Cardiac fibroblast (primary cell): ENCODE results near the gene KANSL1L.

Experiments
- DNase-seq, 2 donors: peaks; one replicate each; pipeline versions ENCODE4 v3.0.0 to v3.0.0-alpha.2; 2010; ENCODE audit warnings: low read depth in 2 of 2
- H3K4me3 ChIP-seq, 2 donors: replicated peaks in 1 of 2; 1 replicate in 1 of 2; 2 replicates in 1 of 2; pipeline ENCODE4 v1.5.1; 2011; ENCODE audit warnings: low read depth in 2 of 2, low read length in 2 of 2, mild to moderate bottlenecking in 2 of 2, moderate library complexity in 1 of 2
- TF ChIP-seq, protein P1 (sequence below): IDR thresholded peaks from one replicate; pipeline ENCODE4 v1.5.1; 2011; ENCODE audit warnings: low read depth, mild to moderate bottlenecking, low read length, inconsistent platforms

Gene KANSL1L

DNA sequence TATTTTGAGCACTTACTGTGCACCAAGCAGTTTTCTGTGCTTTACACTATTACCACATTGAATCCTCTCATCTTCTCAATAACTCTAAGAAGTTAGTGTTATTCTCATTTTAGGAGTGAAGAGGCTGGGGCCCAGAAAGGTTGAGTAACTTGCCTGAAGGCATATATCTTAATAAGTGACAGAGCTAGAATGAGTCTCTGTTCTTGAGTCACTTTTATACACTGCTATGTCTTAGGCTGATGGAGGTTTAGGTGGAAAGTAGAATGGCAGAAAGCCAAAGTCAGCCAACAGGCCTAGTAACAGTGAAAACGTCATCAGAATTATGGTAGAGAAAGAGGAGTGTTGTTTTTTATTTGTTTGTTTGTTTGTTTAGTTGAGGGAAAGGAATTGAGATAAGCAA lies 196.6 kb downstream of the KANSL1L start:
- H3K4me3 ChIP-seq = no peak overlapping the region
- TF ChIP-seq, protein P1, sequence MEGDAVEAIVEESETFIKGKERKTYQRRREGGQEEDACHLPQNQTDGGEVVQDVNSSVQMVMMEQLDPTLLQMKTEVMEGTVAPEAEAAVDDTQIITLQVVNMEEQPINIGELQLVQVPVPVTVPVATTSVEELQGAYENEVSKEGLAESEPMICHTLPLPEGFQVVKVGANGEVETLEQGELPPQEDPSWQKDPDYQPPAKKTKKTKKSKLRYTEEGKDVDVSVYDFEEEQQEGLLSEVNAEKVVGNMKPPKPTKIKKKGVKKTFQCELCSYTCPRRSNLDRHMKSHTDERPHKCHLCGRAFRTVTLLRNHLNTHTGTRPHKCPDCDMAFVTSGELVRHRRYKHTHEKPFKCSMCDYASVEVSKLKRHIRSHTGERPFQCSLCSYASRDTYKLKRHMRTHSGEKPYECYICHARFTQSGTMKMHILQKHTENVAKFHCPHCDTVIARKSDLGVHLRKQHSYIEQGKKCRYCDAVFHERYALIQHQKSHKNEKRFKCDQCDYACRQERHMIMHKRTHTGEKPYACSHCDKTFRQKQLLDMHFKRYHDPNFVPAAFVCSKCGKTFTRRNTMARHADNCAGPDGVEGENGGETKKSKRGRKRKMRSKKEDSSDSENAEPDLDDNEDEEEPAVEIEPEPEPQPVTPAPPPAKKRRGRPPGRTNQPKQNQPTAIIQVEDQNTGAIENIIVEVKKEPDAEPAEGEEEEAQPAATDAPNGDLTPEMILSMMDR = no peak
- DNase-seq = peak in 1 of 2 donors; percentile 13

- H3K4me3 ChIP-seq = no peak overlapping the region
- DNase-seq = no peak
- TF ChIP-seq, protein P1 = no peak
Measured at GRCh38 chr2:209973328-209973727, 197.9 kb downstream of the KANSL1L start.
